Stimulated activated CD4-positive, alpha-beta T cell treated with anti-CD3 and anti-CD28 coated beads, Interleukin-4, amount 100 ng/mL, for 1 hour (primary cell): Measurements from ENCODE around the gene MAZ.
"Not testable (repeated sequence)": the region's sequence is repeated elsewhere in the genome, so short reads cannot be mapped to it uniquely, and the experiment has no call there.

ENCODE experiments used
- DNase-seq: peaks from one replicate; pipeline ENCODE4 v3.0.0-alpha.2; 2020

The MAZ gene

GRCh38 chr16:29806099-29806579 lies at the start of gene MAZ:
TSS of gene MAZ (plus strand) at chr16:29806529. CDS start at chr16:29806702, 173 bp downstream.
- peak; percentile 79 for DNase-seq

GRCh38 chr16:29756654-29757053 lies 49.7 kb upstream of the MAZ start:
- DNase-seq: no peak

- DNase-seq: not testable (repeated sequence)
Observed at GRCh38 chr16:29757086-29757485, 49.2 kb upstream of the MAZ start.

- DNase-seq: no peak
Observed at GRCh38 chr16:29757950-29758466, 48.3 kb upstream of the MAZ start.

GRCh38 chr16:29760567-29761279 lies 45.6 kb upstream of the MAZ start:
- DNase-seq: no peak

- DNase-seq: not testable (repeated sequence)
Observed at GRCh38 chr16:29761280-29761651, 45.1 kb upstream of the MAZ start.

GRCh38 chr16:29761882-29762281 lies 44.4 kb upstream of the MAZ start:
- no peak for DNase-seq

GRCh38 chr16:29763326-29763725 lies 43.0 kb upstream of the MAZ start:
- no peak for DNase-seq

GRCh38 chr16:29765167-29766032 lies 40.9 kb upstream of the MAZ start:
- no peak for DNase-seq

- DNase-seq: no peak
Observed at GRCh38 chr16:29766571-29766970, 39.8 kb upstream of the MAZ start.

GRCh38 chr16:29767062-29767461 lies 39.3 kb upstream of the MAZ start:
- DNase-seq: no peak

- no peak for DNase-seq
Observed at GRCh38 chr16:29769507-29769906, 36.8 kb upstream of the MAZ start.

- no peak for DNase-seq
Observed at GRCh38 chr16:29770250-29770929, 35.9 kb upstream of the MAZ start.

- not testable (repeated sequence) for DNase-seq
Observed at GRCh38 chr16:29772330-29772729, 34.0 kb upstream of the MAZ start.

GRCh38 chr16:29774730-29775129 lies 31.6 kb upstream of the MAZ start:
- DNase-seq: no peak

GRCh38 chr16:29775742-29776408 lies 30.5 kb upstream of the MAZ start:
- DNase-seq: no peak

GRCh38 chr16:29777576-29778350 lies 28.6 kb upstream of the MAZ start, which contains the start of gene ZG16:
TSS of gene ZG16 (plus strand) at chr16:29778256. CDS start at chr16:29779267, 1,011 bp downstream.
- no peak for DNase-seq

GRCh38 chr16:29779474-29779873 lies 26.9 kb upstream of the MAZ start:
- no peak for DNase-seq

GRCh38 chr16:29783094-29783953 lies 23.0 kb upstream of the MAZ start:
- DNase-seq: not testable (repeated sequence)

- DNase-seq: peak; percentile 25
Observed at GRCh38 chr16:29784157-29784556, 22.2 kb upstream of the MAZ start.
